HEK293 (cell line): ENCODE data around the gene NAALADL2.
A peak's percentile ranks its signal among the peaks of the same experiment; 100 is the strongest.

Experiments
- CTCF ChIA-PET: fragments of 350-600 bp; formaldehyde crosslinking; extraction: SDS; loops from one replicate; lab custom pipeline; 2021; ENCODE audit warnings: antibody characterized with exemption; lab: Yijun Ruan, JAX
- POLR2A ChIA-PET: fragments of 300-600 bp; formaldehyde crosslinking; extraction: SDS; loops from one replicate; lab custom pipeline; 2020; ENCODE audit warnings: antibody characterized with exemption, inconsistent platforms; lab: Yijun Ruan, JAX
- H3K27ac ChIP-seq: fragments of 200-500 bp; sonication (Bioruptor generic); 2 replicates; pipeline ENCODE4 v1.5.1; 2014; ENCODE audit warnings: low read depth, low read length, control low read depth, inconsistent platforms; ENCODE audit errors: extremely low read depth
- H3K36me3 ChIP-seq, 2 experiments: fragments of 200-500 bp in 1 of 2; sonication (Bioruptor generic) in 1 of 2; 1 replicate in 1 of 2; 2 replicates in 1 of 2; pipeline ENCODE4 v1.5.1; 2014 to 2017; ENCODE audit warnings: inconsistent platforms in 2 of 2, low read length in 2 of 2; ENCODE audit not compliant: control insufficient read depth in 2 of 2, insufficient read depth in 1 of 2
- H3K4me1 ChIP-seq: fragments of 200-500 bp; sonication (Bioruptor generic); 2 replicates; pipeline ENCODE4 v1.5.1; 2014; ENCODE audit warnings: mild to moderate bottlenecking, low read length, inconsistent platforms; ENCODE audit not compliant: control insufficient read depth, insufficient read depth
- H3K4me3 ChIP-seq: 2 replicates; pipeline ENCODE4 v1.5.1; 2011; ENCODE audit warnings: low read depth, mild to moderate bottlenecking, control low read depth, low read length, moderate library complexity
- H3K9me3 ChIP-seq: fragments of 200-500 bp; sonication (Bioruptor generic); 2 replicates; pipeline ENCODE4 v1.5.1; 2014; ENCODE audit warnings: low read depth, low read length, inconsistent platforms; ENCODE audit not compliant: control insufficient read depth, insufficient read depth
- BCL11A ChIP-seq: fragments of 450-650 bp; formaldehyde crosslinking; IDR thresholded peaks from 2 replicates; pipeline ENCODE4 v1.5.1; 2016; ENCODE audit warnings: low read depth, missing biosample characterization, missing genetic modification characterization
- FEZF1 ChIP-seq: fragments of 450-650 bp; formaldehyde crosslinking; IDR thresholded peaks from 2 replicates; pipeline ENCODE4 v1.5.1; 2016; ENCODE audit warnings: missing biosample characterization, missing genetic modification characterization
- KLF8 ChIP-seq: fragments of 450-650 bp; formaldehyde crosslinking; IDR thresholded peaks from 2 replicates; pipeline ENCODE4 v1.5.1; 2016; ENCODE audit warnings: missing biosample characterization, missing genetic modification characterization
- RBAK ChIP-seq: fragments of 450-650 bp; formaldehyde crosslinking; IDR thresholded peaks from 2 replicates; pipeline ENCODE4 v1.5.1; 2016; ENCODE audit warnings: missing biosample characterization, missing genetic modification characterization
- SCRT2 ChIP-seq: fragments of 450-650 bp; formaldehyde crosslinking; IDR thresholded peaks from 2 replicates; pipeline ENCODE4 v1.5.1; 2016; ENCODE audit warnings: missing biosample characterization, missing genetic modification characterization
- SP7 ChIP-seq: fragments of 450-650 bp; formaldehyde crosslinking; IDR thresholded peaks from 2 replicates; pipeline ENCODE4 v1.5.1; 2016; ENCODE audit warnings: missing biosample characterization, missing genetic modification characterization
- TSHZ1 ChIP-seq: fragments of 450-650 bp; formaldehyde crosslinking; IDR thresholded peaks from 2 replicates; pipeline ENCODE4 v1.5.1; 2016; ENCODE audit warnings: missing biosample characterization, missing genetic modification characterization, borderline replicate concordance
- WT1 ChIP-seq: fragments of 450-650 bp; formaldehyde crosslinking; IDR thresholded peaks from 2 replicates; pipeline ENCODE4 v1.5.1; 2016; ENCODE audit warnings: missing biosample characterization, missing genetic modification characterization
- ZFP69B ChIP-seq: fragments of 450-650 bp; formaldehyde crosslinking; IDR thresholded peaks from 2 replicates; pipeline ENCODE4 v1.5.1; 2016; ENCODE audit warnings: missing biosample characterization, missing genetic modification characterization
- ZNF155 ChIP-seq: fragments of 450-650 bp; formaldehyde crosslinking; IDR thresholded peaks from 2 replicates; pipeline ENCODE4 v1.5.1; 2016; ENCODE audit warnings: missing biosample characterization, missing genetic modification characterization
- ZNF157 ChIP-seq: fragments of 450-650 bp; formaldehyde crosslinking; IDR thresholded peaks from 2 replicates; pipeline ENCODE4 v1.5.1; 2016; ENCODE audit warnings: missing biosample characterization, missing genetic modification characterization
- ZNF175 ChIP-seq: fragments of 450-650 bp; formaldehyde crosslinking; IDR thresholded peaks from 2 replicates; pipeline ENCODE4 v1.5.1; 2016; ENCODE audit warnings: missing biosample characterization, missing genetic modification characterization
- ZNF211 ChIP-seq: fragments of 450-650 bp; formaldehyde crosslinking; IDR thresholded peaks from 2 replicates; pipeline ENCODE4 v1.5.1; 2016; ENCODE audit warnings: low read depth, missing biosample characterization, missing genetic modification characterization
- ZNF350 ChIP-seq: fragments of 450-650 bp; formaldehyde crosslinking; IDR thresholded peaks from 2 replicates; pipeline ENCODE4 v1.5.0; 2017; ENCODE audit warnings: missing biosample characterization, mild to moderate bottlenecking, missing genetic modification characterization
- ZNF433 ChIP-seq: fragments of 450-650 bp; formaldehyde crosslinking; IDR thresholded peaks from 2 replicates; pipeline ENCODE4 v1.5.1; 2016; ENCODE audit warnings: missing biosample characterization, missing genetic modification characterization, low read depth
- ZNF580 ChIP-seq: fragments of 450-650 bp; formaldehyde crosslinking; IDR thresholded peaks from 2 replicates; pipeline ENCODE4 v1.5.1; 2016; ENCODE audit warnings: missing biosample characterization, missing genetic modification characterization
- ZNF596 ChIP-seq: fragments of 450-650 bp; IDR thresholded peaks from 2 replicates; pipeline ENCODE4 v1.5.0; 2018; ENCODE audit warnings: missing biosample characterization, mild to moderate bottlenecking, missing genetic modification characterization, moderate library complexity
- ZNF610 ChIP-seq: fragments of 450-650 bp; formaldehyde crosslinking; IDR thresholded peaks from 2 replicates; pipeline ENCODE4 v1.5.1; 2016; ENCODE audit warnings: missing biosample characterization, missing genetic modification characterization, borderline replicate concordance
- ZNF626 ChIP-seq: fragments of 450-650 bp; sonication (Bioruptor Pico); formaldehyde crosslinking; IDR thresholded peaks from 2 replicates; pipeline ENCODE4 v1.5.1; 2018; ENCODE audit warnings: missing biosample characterization, missing genetic modification characterization, inconsistent platforms
- ZNF785 ChIP-seq: fragments of 450-650 bp; formaldehyde crosslinking; IDR thresholded peaks from 2 replicates; pipeline ENCODE4 v1.5.1; 2016; ENCODE audit warnings: missing biosample characterization, missing genetic modification characterization
- ZNF792 ChIP-seq: fragments of 450-650 bp; formaldehyde crosslinking; IDR thresholded peaks from 2 replicates; pipeline ENCODE4 v1.5.1; 2016; ENCODE audit warnings: missing biosample characterization, missing genetic modification characterization
- ZSCAN4 ChIP-seq: fragments of 450-650 bp; formaldehyde crosslinking; IDR thresholded peaks from 2 replicates; pipeline ENCODE4 v1.5.1; 2017; ENCODE audit warnings: missing biosample characterization, missing genetic modification characterization
- ZXDB ChIP-seq: fragments of 450-650 bp; formaldehyde crosslinking; IDR thresholded peaks from 2 replicates; pipeline ENCODE4 v1.5.1; 2016; ENCODE audit warnings: missing biosample characterization, missing genetic modification characterization
- TF ChIP-seq, protein P1 (sequence below): fragments of 450-650 bp; formaldehyde crosslinking; IDR thresholded peaks from 2 replicates; pipeline ENCODE4; 2016; ENCODE audit warnings: missing biosample characterization, missing genetic modification characterization
- TF ChIP-seq, protein P2 (sequence below): fragments of 450-650 bp; formaldehyde crosslinking; IDR thresholded peaks from 2 replicates; pipeline ENCODE4 v1.5.1; 2017; ENCODE audit warnings: missing biosample characterization, missing genetic modification characterization

NAALADL2 gene

GRCh38 chr3:175150812-175151401, 291.8 kb downstream of the NAALADL2 start:
- Histone ChIP-seq H3K36me3 (no peaks in the 10 kb centered on the region), H3K4me1 (no peaks in the 10 kb centered on the region), H3K27ac (no peak overlapping the region), H3K9me3 (no peaks in the 10 kb centered on the region), H3K4me3 (no peak overlapping the region)
- POLR2A ChIA-PET = no interaction called here
- TF ChIP-seq SCRT2 (tag by site-specific recombination) = 0 out of 2 replicates have a peak, but pooled peaks have one; percentile 8
- no peak for TF ChIP-seq BCL11A (tag by site-specific recombination)
- TF ChIP-seq SP7 (tag by site-specific recombination) = peak; percentile 81
- TF ChIP-seq ZXDB (tag by site-specific recombination) = no peak
- TF ChIP-seq ZNF596 (tag by site-specific recombination) = no peak
- no peak for TF ChIP-seq RBAK (tag by site-specific recombination)
- CTCF ChIA-PET = interaction anchor here (0.7 to 1.1 kb wide), 2 partner anchors 10 to 30 kb away, joined by 3 to 7 read pairs; no protein-coding TSS in a partner anchor

DNA sequence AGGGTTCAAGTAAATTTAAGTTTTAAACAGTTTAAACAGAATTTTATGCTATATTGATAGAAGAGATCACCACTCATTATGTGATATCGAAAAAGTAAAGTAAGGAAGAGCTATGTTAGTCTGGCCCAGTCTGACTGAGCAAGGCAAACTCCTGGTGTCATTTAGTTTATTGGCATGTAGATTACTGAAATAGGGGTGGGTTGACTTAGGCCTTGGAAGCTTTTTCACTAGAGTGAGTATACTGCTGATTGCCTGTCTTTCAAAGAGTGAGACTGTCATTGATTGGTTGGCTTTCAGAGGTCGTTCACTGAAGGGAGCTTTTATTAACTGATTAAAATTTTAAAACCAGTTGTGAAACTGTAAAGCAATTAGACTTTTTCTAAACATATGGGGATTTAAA, 294.5 kb downstream of the NAALADL2 start:
- no peaks in the 10 kb centered on the region for H3K36me3 ChIP-seq
- no peaks in the 10 kb centered on the region for H3K9me3 ChIP-seq
- H3K4me3 ChIP-seq = no peak overlapping the region
- no peaks in the 10 kb centered on the region for H3K4me1 ChIP-seq
- no peak overlapping the region for H3K27ac ChIP-seq
- CTCF ChIA-PET = interaction anchor here (0.7 kb wide), 1 partner anchor 8 kb away, joined by 3 read pairs; no protein-coding TSS in a partner anchor
- POLR2A ChIA-PET = no interaction called here
- TF ChIP-seq ZNF211 (tag by site-specific recombination) = no peak
- TF ChIP-seq ZNF792 = no peak
- TF ChIP-seq ZNF626 (tag by site-specific recombination) = no peak
- TF ChIP-seq ZNF175 (tag by site-specific recombination) = no peak
- TF ChIP-seq ZNF433 (tag by site-specific recombination) = no peak
- no peak for TF ChIP-seq ZNF350 (tag by site-specific recombination)
- no peak for TF ChIP-seq ZFP69B (tag by site-specific recombination)
- TF ChIP-seq WT1 = no peak
- no peak for TF ChIP-seq TSHZ1 (tag by site-specific recombination)
- TF ChIP-seq ZNF157 = no peak
- TF ChIP-seq FEZF1 (tag by site-specific recombination) = no peak
- no peak for TF ChIP-seq ZNF580 (tag by site-specific recombination)
- no peak for TF ChIP-seq ZNF610 (tag by site-specific recombination)
- no peak for TF ChIP-seq ZSCAN4
- TF ChIP-seq, protein P1, sequence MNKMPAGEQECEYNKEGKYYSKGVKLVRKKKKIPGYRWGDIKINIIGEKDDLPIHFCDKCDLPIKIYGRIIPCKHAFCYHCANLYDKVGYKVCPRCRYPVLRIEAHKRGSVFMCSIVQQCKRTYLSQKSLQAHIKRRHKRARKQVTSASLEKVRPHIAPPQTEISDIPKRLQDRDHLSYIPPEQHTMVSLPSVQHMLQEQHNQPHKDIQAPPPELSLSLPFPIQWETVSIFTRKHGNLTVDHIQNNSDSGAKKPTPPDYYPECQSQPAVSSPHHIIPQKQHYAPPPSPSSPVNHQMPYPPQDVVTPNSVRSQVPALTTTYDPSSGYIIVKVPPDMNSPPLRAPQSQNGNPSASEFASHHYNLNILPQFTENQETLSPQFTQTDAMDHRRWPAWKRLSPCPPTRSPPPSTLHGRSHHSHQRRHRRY = no peak
- no peak for TF ChIP-seq ZNF785 (tag by site-specific recombination)
- no peak for TF ChIP-seq KLF8 (tag by site-specific recombination)
- no peak for TF ChIP-seq ZNF155 (tag by site-specific recombination)
- TF ChIP-seq, protein P2, sequence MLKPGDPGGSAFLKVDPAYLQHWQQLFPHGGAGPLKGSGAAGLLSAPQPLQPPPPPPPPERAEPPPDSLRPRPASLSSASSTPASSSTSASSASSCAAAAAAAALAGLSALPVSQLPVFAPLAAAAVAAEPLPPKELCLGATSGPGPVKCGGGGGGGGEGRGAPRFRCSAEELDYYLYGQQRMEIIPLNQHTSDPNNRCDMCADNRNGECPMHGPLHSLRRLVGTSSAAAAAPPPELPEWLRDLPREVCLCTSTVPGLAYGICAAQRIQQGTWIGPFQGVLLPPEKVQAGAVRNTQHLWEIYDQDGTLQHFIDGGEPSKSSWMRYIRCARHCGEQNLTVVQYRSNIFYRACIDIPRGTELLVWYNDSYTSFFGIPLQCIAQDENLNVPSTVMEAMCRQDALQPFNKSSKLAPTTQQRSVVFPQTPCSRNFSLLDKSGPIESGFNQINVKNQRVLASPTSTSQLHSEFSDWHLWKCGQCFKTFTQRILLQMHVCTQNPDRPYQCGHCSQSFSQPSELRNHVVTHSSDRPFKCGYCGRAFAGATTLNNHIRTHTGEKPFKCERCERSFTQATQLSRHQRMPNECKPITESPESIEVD (tag by site-specific recombination) = no peak
